Gastrocnemius medialis (tissue), 4 donors: Measurements from ENCODE around the gene STAM.

ENCODE experiments used
- CTCF ChIP-seq, 5 experiments: fragments of 450-650 bp in 3 of 5; fragments of 200-600 bp in 2 of 5; sonication (generic) in 2 of 5; IDR thresholded peaks in 4 of 5; conservative IDR thresholded peaks in 1 of 5; 1 replicate in 4 of 5; 2 replicates in 1 of 5; pipeline ENCODE4 v1.5.1; 2016 to 2019; ENCODE audit warnings: antibody characterized with exemption in 5 of 5, mild to moderate bottlenecking in 3 of 5, moderate library complexity in 3 of 5
- POLR2A ChIP-seq, 2 donors: fragments of 450-650 bp; IDR thresholded peaks; one replicate each; pipeline ENCODE4 v1.6.1; 2017; ENCODE audit warnings: antibody characterized with exemption in 2 of 2, mild to moderate bottlenecking in 2 of 2, moderate library complexity in 2 of 2

- TF ChIP-seq CTCF (IDR thresholded peaks at IDR 0.05 in 4 of 5, conservative IDR thresholded peaks at IDR 0.05 in 1 of 5), result no peak
- no peak for TF ChIP-seq POLR2A (IDR thresholded peaks at IDR 0.05)
Observed at GRCh38 chr10:17733620-17734019, 89.7 kb downstream of the STAM start.
